HG03520 (cell line): ENCODE data around the gene TMEM203.

ENCODE experiments used
- ATAC-seq: cut with Tn5 transposase; IDR thresholded peaks from one replicate; pipeline ENCODE4 v1.9.1; 2021; ENCODE audit warnings: mild to moderate bottlenecking, moderate library complexity; ENCODE audit not compliant: unreplicated experiment

The TMEM203 gene

GRCh38 chr9:137219757-137220316 is 14.4 kb upstream of the TMEM203 start:
- ATAC-seq, result no peak

- no peak for ATAC-seq
Observed at GRCh38 chr9:137218754-137219271, 13.4 kb upstream of the TMEM203 start.

- no peak for ATAC-seq
Observed at GRCh38 chr9:137218212-137218753, 12.8 kb upstream of the TMEM203 start.

- ATAC-seq, result no peak
Observed at GRCh38 chr9:137217276-137218211, 12.1 kb upstream of the TMEM203 start.

- ATAC-seq, result no peak
Observed at GRCh38 chr9:137216188-137216965, 10.9 kb upstream of the TMEM203 start.

GRCh38 chr9:137215196-137215986 is 9.9 kb upstream of the TMEM203 start:
- ATAC-seq, result no peak

GRCh38 chr9:137214620-137215019 is 9.2 kb upstream of the TMEM203 start:
- ATAC-seq, result no peak

- no peak for ATAC-seq
Observed at GRCh38 chr9:137213160-137214060, 8.0 kb upstream of the TMEM203 start.

- ATAC-seq, result no peak
Observed at GRCh38 chr9:137212520-137212919, 7.1 kb upstream of the TMEM203 start.

GRCh38 chr9:137211532-137211931 is 6.1 kb upstream of the TMEM203 start:
- ATAC-seq, result no peak

GRCh38 chr9:137206602-137207001 is 1.2 kb upstream of the TMEM203 start:
- ATAC-seq, result no peak

GRCh38 chr9:137204731-137205125 is 720 bp downstream of the TMEM203 start:
- no peak for ATAC-seq

- ATAC-seq, result no peak
Observed at GRCh38 chr9:137202966-137203365, 2.5 kb downstream of the TMEM203 start.

GRCh38 chr9:137201205-137201868 is 4.1 kb downstream of the TMEM203 start:
- no peak for ATAC-seq

GRCh38 chr9:137200311-137201204 is 4.9 kb downstream of the TMEM203 start, which contains the start of gene TPRN:
TSS of gene TPRN (minus strand) at chr9:137200741. CDS start at chr9:137200711, 30 bp downstream.
- peak; percentile 80 for ATAC-seq

GRCh38 chr9:137199411-137200121 is 5.9 kb downstream of the TMEM203 start:
- no peak for ATAC-seq

- no peak for ATAC-seq
Observed at GRCh38 chr9:137198902-137199283, 6.6 kb downstream of the TMEM203 start.
